HEK293T (cell line): ENCODE measurements around the gene PLEKHA7.

ENCODE experiments used
- BHLHE40 ChIP-seq: fragments of 450-650 bp; IDR thresholded peaks from 2 replicates; pipeline ENCODE4 v1.6.1; 2016; ENCODE audit warnings: mild to moderate bottlenecking, moderate library complexity, borderline replicate concordance
- CTBP1 ChIP-seq: fragments of 450-650 bp; IDR thresholded peaks from 2 replicates; pipeline ENCODE4 v1.6.1; 2016; ENCODE audit warnings: borderline replicate concordance
- ELF4 ChIP-seq: fragments of 450-650 bp; IDR thresholded peaks from 2 replicates; pipeline ENCODE4 v1.6.1; 2017; ENCODE audit warnings: antibody characterized with exemption
- FOXA1 ChIP-seq: fragments of 450-650 bp; IDR thresholded peaks from 2 replicates; pipeline ENCODE4 v1.6.1; 2016; ENCODE audit warnings: mild to moderate bottlenecking
- FOXK2 ChIP-seq: fragments of 450-650 bp; IDR thresholded peaks from 2 replicates; pipeline ENCODE4 v1.6.1; 2016; ENCODE audit warnings: mild to moderate bottlenecking
- HDGF ChIP-seq: fragments of 450-650 bp; IDR thresholded peaks from 2 replicates; pipeline ENCODE4 v1.6.1; 2017; ENCODE audit warnings: antibody characterized with exemption, borderline replicate concordance
- L3MBTL2 ChIP-seq: fragments of 450-650 bp; conservative IDR thresholded peaks from 2 replicates; pipeline ENCODE4 v1.6.1; 2016; ENCODE audit warnings: mild to moderate bottlenecking
- NFRKB ChIP-seq: fragments of 450-650 bp; IDR thresholded peaks from 2 replicates; pipeline ENCODE4 v1.6.1; 2016; ENCODE audit warnings: mild to moderate bottlenecking, moderate library complexity
- SP1 ChIP-seq: fragments of 450-650 bp; IDR thresholded peaks from 2 replicates; pipeline ENCODE4 v1.6.1; 2017
- SUZ12 ChIP-seq: fragments of 450-650 bp; IDR thresholded peaks from 2 replicates; pipeline ENCODE4 v1.6.1; 2016; ENCODE audit warnings: mild to moderate bottlenecking
- TARDBP ChIP-seq: fragments of 450-650 bp; IDR thresholded peaks from 2 replicates; pipeline ENCODE4 v1.6.1; 2016
- ZNF384 ChIP-seq: fragments of 450-650 bp; IDR thresholded peaks from 2 replicates; pipeline ENCODE4 v1.6.1; 2016
- TF ChIP-seq, protein P1 (sequence below): fragments of 450-650 bp; IDR thresholded peaks from 2 replicates; pipeline ENCODE4 v1.6.1; 2016

DNA sequence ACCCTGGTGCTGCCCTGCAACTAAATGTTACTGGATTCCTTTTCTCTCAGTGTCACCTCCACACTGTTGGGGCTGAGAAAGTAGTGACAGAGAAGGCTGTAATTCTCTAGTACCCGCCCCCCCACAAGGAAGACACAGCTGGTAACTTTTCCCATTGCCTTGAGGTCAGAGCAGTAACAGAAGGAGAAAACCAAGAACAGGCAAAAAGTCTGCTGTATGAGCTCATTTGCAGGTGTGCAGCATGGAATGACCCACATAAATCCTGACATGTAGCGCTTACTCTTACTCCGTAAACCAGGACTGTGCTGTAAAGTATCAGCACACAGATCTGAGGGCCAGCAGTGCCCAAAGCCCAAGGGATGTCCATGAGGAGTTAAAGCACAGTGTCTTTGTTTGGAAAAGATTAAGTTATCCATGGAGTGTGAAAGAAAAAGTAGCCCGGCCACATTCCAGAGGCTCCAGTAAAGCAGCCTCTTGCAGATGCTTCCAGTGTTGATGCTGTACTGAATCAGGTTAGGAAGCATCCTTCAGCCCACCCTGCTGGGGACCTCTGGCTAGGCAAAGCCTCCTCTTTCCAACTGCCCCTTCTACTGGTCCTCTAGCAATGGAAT is 120.7 kb downstream of the PLEKHA7 start:
- TF ChIP-seq CTBP1 (no peak), TARDBP (no peak), BHLHE40 (no peak), SP1 (no peak), HDGF (no peak), ELF4 (no peak), ZNF384 (no peak), NFRKB (no peak), FOXA1 (no peak), SUZ12 (no peak), FOXK2 (no peak), L3MBTL2 (no peak)
- TF ChIP-seq, protein P1, sequence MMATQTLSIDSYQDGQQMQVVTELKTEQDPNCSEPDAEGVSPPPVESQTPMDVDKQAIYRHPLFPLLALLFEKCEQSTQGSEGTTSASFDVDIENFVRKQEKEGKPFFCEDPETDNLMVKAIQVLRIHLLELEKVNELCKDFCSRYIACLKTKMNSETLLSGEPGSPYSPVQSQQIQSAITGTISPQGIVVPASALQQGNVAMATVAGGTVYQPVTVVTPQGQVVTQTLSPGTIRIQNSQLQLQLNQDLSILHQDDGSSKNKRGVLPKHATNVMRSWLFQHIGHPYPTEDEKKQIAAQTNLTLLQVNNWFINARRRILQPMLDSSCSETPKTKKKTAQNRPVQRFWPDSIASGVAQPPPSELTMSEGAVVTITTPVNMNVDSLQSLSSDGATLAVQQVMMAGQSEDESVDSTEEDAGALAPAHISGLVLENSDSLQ = no peak
